ENCODE measurements around the gene ZNF423.

ZNF423 gene

GRCh38 chr16:49622084-49622390 lies 233.9 kb downstream of the ZNF423 start:
- H3K9ac ChIP-seq = no peak overlapping the region
- no peaks in the 10 kb centered on the region for H3K36me3 ChIP-seq (ENCODE audit: control insufficient read depth, insufficient read depth, low read length)
- H3K27me3 ChIP-seq (ENCODE audit: control insufficient read depth, insufficient read depth, low read length) = no peaks in the 10 kb centered on the region
- no peak overlapping the region for H3K4me2 ChIP-seq (ENCODE audit: low read length)
- H3K9me3 ChIP-seq (ENCODE audit: control insufficient read depth, low read length) = no peaks in the 10 kb centered on the region
- H3K4me3 ChIP-seq (ENCODE audit: low read depth, low read length) = no peak overlapping the region
- H2AFZ ChIP-seq = no peak overlapping the region
- H3K4me1 ChIP-seq = peaks cover 12% of the 10 kb centered on the region
- TF ChIP-seq CTCF (IDR thresholded peaks at IDR 0.05) = no peak
- no peaks in the 10 kb centered on the region for H3K79me2 ChIP-seq
- H3K27ac ChIP-seq = no peak overlapping the region

DNA sequence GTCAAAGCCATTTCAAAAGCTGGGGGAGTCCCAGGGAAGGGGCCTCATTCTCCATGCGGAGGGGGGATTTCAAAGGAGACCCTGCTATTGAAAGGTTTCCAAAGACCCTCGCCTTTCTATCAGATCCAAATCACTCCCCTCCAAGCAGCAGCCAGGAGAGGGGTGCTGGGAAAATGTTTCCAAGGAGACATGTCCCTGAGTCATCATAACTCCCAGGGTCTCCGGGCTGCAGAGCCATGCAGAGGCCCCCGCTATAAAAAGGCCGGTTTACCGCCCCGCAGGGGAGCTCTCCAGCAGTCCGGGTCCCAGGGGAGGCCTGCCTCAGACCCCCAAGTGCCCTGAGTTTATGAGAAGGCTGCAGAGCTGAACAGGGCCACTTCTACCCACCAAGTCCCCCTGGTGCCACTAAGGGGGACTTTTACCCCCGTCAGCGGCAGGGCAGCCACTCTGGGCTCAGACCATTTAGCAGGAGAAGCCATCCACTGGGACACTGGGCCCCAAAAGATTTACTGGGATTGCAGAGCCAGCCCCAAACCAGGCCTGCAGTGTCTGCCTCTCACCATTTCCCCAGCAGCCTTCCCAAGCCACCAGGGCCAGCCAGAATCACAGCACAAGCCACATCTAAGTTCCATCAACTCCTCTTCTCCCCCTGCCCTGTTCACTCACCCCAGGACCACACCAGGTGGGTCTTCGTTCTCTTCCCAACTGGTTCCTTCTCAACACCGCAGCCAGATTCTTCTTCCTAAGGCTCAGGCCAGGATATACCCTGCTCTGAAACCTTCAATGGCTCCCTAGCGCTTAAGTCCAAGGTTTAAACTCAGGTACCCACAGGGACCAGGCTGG lies 234.4 kb downstream of the ZNF423 start:
- Histone ChIP-seq H3K4me2 (ENCODE audit: low read length) (no peak overlapping the region), H3K27ac (peak overlapping the region; percentile 44), H3K4me3 (ENCODE audit: low read depth, low read length) (no peak overlapping the region), H3K9me3 (ENCODE audit: control insufficient read depth, low read length) (no peaks in the 10 kb centered on the region), H3K4me1 (peaks cover 12% of the 10 kb centered on the region), H3K9ac (no peak overlapping the region), H2AFZ (no peak overlapping the region), H3K36me3 (ENCODE audit: control insufficient read depth, insufficient read depth, low read length) (no peaks in the 10 kb centered on the region), H3K27me3 (ENCODE audit: control insufficient read depth, insufficient read depth, low read length) (no peaks in the 10 kb centered on the region), H3K79me2 (no peaks in the 10 kb centered on the region)
- TF ChIP-seq CTCF (IDR thresholded peaks at IDR 0.05) = no peak

GRCh38 chr16:49620869-49621240 lies 235.1 kb downstream of the ZNF423 start:
- Histone ChIP-seq H3K4me1 (peaks cover 12% of the 10 kb centered on the region), H3K79me2 (no peaks in the 10 kb centered on the region), H3K27ac (peak overlapping the region; percentile 44), H3K27me3 (ENCODE audit: control insufficient read depth, insufficient read depth, low read length) (no peaks in the 10 kb centered on the region), H2AFZ (peak overlapping the region; percentile 73), H3K36me3 (ENCODE audit: control insufficient read depth, insufficient read depth, low read length) (no peaks in the 10 kb centered on the region), H3K9me3 (ENCODE audit: control insufficient read depth, low read length) (no peaks in the 10 kb centered on the region), H3K9ac (no peak overlapping the region), H3K4me2 (ENCODE audit: low read length) (no peak overlapping the region), H3K4me3 (ENCODE audit: low read depth, low read length) (no peak overlapping the region)
- TF ChIP-seq CTCF (IDR thresholded peaks at IDR 0.05) = no peak

GRCh38 chr16:49620158-49620868 lies 235.6 kb downstream of the ZNF423 start:
- Histone ChIP-seq H3K27ac (peak overlapping the region; percentile 44), H3K27me3 (ENCODE audit: control insufficient read depth, insufficient read depth, low read length) (no peaks in the 10 kb centered on the region), H2AFZ (peak overlapping the region; percentile 73), H3K4me3 (ENCODE audit: low read depth, low read length) (no peak overlapping the region), H3K36me3 (ENCODE audit: control insufficient read depth, insufficient read depth, low read length) (no peaks in the 10 kb centered on the region), H3K9ac (no peak overlapping the region), H3K4me2 (ENCODE audit: low read length) (no peak overlapping the region), H3K4me1 (peaks cover 12% of the 10 kb centered on the region), H3K79me2 (no peaks in the 10 kb centered on the region), H3K9me3 (ENCODE audit: control insufficient read depth, low read length) (no peaks in the 10 kb centered on the region)
- TF ChIP-seq CTCF (IDR thresholded peaks at IDR 0.05) = no peak
